ENCODE data around the gene MBTPS1.

- no peak for TF ChIP-seq CTCF (IDR thresholded peaks at IDR 0.05)
- TF ChIP-seq POLR2A (IDR thresholded peaks at IDR 0.05), result no peak
Measured at GRCh38 chr16:84061236-84061819, 55.4 kb downstream of the MBTPS1 start.

Measured in adrenal gland (tissue), 5 donors.